Measurements from ENCODE around the gene IFNA13.

IFNA13 gene

DNA sequence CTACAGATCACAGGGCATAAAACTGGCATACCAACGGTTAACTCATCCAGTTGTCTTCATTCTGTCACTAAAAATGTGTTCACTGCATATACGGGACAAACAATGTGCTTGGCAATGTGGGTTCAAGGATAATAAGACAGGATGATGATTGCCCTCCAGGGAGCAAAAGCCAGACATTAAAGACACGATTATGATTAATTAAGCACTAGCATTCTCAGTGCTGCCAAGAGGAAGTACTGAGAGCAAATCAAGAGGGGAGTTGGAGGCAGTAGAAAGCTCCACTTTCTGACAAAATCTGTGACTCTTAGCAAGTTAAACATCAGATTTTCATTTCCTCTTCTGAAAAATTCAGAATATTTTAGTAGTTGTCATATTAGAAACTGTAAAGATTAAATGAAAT lies 32.1 kb upstream of the IFNA13 start:
- TF ChIP-seq, protein P1, sequence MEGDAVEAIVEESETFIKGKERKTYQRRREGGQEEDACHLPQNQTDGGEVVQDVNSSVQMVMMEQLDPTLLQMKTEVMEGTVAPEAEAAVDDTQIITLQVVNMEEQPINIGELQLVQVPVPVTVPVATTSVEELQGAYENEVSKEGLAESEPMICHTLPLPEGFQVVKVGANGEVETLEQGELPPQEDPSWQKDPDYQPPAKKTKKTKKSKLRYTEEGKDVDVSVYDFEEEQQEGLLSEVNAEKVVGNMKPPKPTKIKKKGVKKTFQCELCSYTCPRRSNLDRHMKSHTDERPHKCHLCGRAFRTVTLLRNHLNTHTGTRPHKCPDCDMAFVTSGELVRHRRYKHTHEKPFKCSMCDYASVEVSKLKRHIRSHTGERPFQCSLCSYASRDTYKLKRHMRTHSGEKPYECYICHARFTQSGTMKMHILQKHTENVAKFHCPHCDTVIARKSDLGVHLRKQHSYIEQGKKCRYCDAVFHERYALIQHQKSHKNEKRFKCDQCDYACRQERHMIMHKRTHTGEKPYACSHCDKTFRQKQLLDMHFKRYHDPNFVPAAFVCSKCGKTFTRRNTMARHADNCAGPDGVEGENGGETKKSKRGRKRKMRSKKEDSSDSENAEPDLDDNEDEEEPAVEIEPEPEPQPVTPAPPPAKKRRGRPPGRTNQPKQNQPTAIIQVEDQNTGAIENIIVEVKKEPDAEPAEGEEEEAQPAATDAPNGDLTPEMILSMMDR (IDR thresholded peaks at IDR 0.05; ENCODE audit: poor library complexity, severe bottlenecking): no peak
- DNase-seq (ENCODE audit: low spot score) (no peak), ATAC-seq (ENCODE audit: low read depth) (no peak)
- Histone ChIP-seq H3K9me3 (ENCODE audit: severe bottlenecking) (no peaks in the 10 kb centered on the region), H3K4me3 (ENCODE audit: severe bottlenecking) (no peak overlapping the region), H3K27me3 (ENCODE audit: insufficient read depth, poor library complexity, severe bottlenecking) (peaks cover 64% of the 10 kb centered on the region), H3K4me1 (ENCODE audit: insufficient read depth, poor library complexity, severe bottlenecking) (no peaks in the 10 kb centered on the region), H3K36me3 (ENCODE audit: low read depth) (no peaks in the 10 kb centered on the region), H3K27ac (ENCODE audit: poor library complexity, severe bottlenecking) (no peak overlapping the region)

DNA sequence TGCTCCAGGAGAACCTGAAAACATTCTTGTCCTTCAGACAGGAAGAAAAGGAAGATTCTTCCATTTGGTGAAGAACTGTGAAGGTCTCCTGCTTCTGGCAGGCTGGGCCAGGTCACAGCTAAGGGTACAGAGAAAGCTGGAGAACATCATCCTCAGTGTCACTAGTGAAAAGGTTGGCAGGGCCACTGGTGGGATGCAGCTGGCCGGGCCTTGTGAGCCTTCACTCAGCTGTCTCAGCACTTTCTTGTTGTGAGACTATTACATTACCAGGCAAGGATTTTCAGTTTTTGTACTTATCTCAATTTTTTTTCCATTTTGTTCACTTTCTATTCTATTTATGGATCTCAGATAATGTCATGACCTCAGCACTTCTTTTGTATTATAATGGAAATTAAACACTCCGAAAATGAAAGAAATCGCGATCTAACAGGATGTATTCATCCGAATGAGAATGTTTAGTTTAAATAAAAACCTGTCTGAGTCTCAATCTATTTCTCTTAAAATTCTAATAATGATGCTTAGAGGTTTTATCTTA lies 31.2 kb upstream of the IFNA13 start:
- H3K27ac ChIP-seq (ENCODE audit: poor library complexity, severe bottlenecking): no peak overlapping the region
- no peak for DNase-seq (ENCODE audit: low spot score)
- TF ChIP-seq, protein P1 (IDR thresholded peaks at IDR 0.05; ENCODE audit: poor library complexity, severe bottlenecking): no peak
- H3K27me3 ChIP-seq (ENCODE audit: insufficient read depth, poor library complexity, severe bottlenecking): peaks cover 62% of the 10 kb centered on the region
- H3K36me3 ChIP-seq (ENCODE audit: low read depth): no peaks in the 10 kb centered on the region
- H3K4me1 ChIP-seq (ENCODE audit: insufficient read depth, poor library complexity, severe bottlenecking): no peaks in the 10 kb centered on the region
- no peak overlapping the region for H3K4me3 ChIP-seq (ENCODE audit: severe bottlenecking)
- H3K9me3 ChIP-seq (ENCODE audit: severe bottlenecking): no peaks in the 10 kb centered on the region
- ATAC-seq (ENCODE audit: low read depth): no peak

DNA sequence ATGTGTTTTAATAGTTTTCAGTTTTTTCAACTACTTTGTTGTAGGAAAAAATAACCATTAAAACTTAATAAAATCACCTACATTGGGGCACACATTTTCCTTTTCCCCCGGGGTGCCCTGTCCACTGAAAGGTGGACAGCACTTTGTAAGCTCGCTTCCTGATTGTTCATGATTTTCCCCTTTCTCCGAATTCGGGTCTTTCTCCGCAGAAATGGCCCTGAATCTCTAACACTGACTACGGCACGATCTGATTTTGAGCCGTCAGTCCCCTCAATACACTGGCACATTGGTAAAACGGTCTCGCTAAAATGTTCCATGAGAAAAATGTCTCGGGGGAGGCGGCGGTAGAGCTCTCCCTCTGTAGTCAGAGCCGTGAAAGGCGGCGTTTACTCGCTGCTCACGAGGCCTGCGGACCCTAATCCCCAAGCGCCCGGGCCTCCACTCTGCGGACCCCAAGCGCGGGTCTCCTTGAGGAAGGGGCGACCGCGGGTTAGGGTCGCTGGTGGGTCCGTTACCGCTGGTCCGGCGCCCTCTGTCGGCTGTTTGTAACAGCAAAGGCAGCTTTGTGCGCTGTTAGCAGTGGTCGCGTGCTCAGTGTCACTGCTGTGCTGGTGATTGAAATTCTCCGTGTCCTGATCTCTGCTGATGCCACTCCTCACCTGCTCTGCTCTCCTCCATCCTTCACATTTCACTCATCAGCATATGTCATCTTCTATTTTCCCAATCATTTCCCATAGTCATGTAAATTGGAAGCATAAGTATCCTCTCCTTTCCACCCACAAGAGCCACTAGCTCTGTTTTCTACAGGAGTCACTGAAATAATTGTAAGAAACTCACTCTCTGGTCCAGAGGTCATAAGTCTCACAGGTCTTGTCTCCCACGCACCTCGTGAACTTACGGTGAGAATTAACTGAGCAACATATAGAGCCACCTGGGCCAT lies 28.2 kb upstream of the IFNA13 start:
- Histone ChIP-seq H3K4me3 (ENCODE audit: severe bottlenecking) (peak overlapping the region; percentile 16), H3K27me3 (ENCODE audit: insufficient read depth, poor library complexity, severe bottlenecking) (peaks cover 64% of the 10 kb centered on the region), H3K27ac (ENCODE audit: poor library complexity, severe bottlenecking) (no peak overlapping the region), H3K9me3 (ENCODE audit: severe bottlenecking) (no peaks in the 10 kb centered on the region), H3K4me1 (ENCODE audit: insufficient read depth, poor library complexity, severe bottlenecking) (no peaks in the 10 kb centered on the region), H3K36me3 (ENCODE audit: low read depth) (no peaks in the 10 kb centered on the region)
- DNase-seq (ENCODE audit: low spot score) (no peak), ATAC-seq (ENCODE audit: low read depth) (peak; percentile 59)
- TF ChIP-seq, protein P1 (IDR thresholded peaks at IDR 0.05; ENCODE audit: poor library complexity, severe bottlenecking): peak; percentile 74

DNA sequence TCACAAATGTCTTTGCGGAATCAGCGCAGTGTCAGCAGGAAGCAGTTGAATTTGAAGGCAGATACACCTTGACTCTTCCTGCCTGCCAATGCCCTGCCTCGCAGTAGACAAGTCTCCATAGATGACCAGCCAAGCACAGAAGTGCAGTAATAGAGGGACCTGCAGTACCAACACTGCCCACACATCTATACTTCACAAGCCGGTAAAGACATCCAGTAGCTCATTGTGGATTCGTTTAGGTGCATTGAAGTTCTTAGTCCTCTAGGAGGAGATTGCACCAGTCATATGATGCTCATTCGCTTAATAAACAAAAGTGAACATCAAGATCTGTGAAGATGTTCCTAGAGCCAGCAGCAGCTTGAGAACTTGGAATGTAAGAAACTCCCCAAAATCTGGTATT lies 24.4 kb upstream of the IFNA13 start:
- ATAC-seq (ENCODE audit: low read depth) (peak; percentile 78), DNase-seq (ENCODE audit: low spot score) (no peak)
- Histone ChIP-seq H3K36me3 (ENCODE audit: low read depth) (no peaks in the 10 kb centered on the region), H3K27me3 (ENCODE audit: insufficient read depth, poor library complexity, severe bottlenecking) (peaks cover 76% of the 10 kb centered on the region), H3K9me3 (ENCODE audit: severe bottlenecking) (no peaks in the 10 kb centered on the region), H3K4me1 (ENCODE audit: insufficient read depth, poor library complexity, severe bottlenecking) (no peaks in the 10 kb centered on the region), H3K27ac (ENCODE audit: poor library complexity, severe bottlenecking) (no peak overlapping the region), H3K4me3 (ENCODE audit: severe bottlenecking) (no peak overlapping the region)
- TF ChIP-seq, protein P1 (IDR thresholded peaks at IDR 0.05; ENCODE audit: poor library complexity, severe bottlenecking): no peak
